Thyroid gland (tissue), 4 donors: Measurements from ENCODE around the gene KRT78. TPM values are rescaled to one million over a fixed set of nuclear protein-coding genes. Genes with fewer than 3 reads are reported as not detected.

Source experiments
- DNase-seq, 2 donors: peaks; one replicate each; pipeline ENCODE4 v3.0.0-alpha.2; 2019
- H3K27ac ChIP-seq, 3 donors: fragments of 200-600 bp; sonication (generic); 1 replicate in 2 of 3; 2 replicates in 1 of 3; pipeline ENCODE4 v1.5.1; 2016 to 2019; ENCODE audit warnings: mild to moderate bottlenecking in 1 of 3, moderate library complexity in 1 of 3
- H3K27me3 ChIP-seq: fragments of 200-600 bp; sonication (generic); one replicate; pipeline ENCODE4 v1.5.1; 2019
- H3K36me3 ChIP-seq, 2 donors: fragments of 200-600 bp; sonication (generic); one replicate each; pipeline ENCODE4 v1.5.1; 2016 to 2019
- H3K4me1 ChIP-seq, 2 donors: fragments of 200-600 bp; sonication (generic); one replicate each; pipeline ENCODE4 v1.5.1; 2017 to 2019
- H3K4me3 ChIP-seq, 3 donors: fragments of 200-600 bp; sonication (generic); replicated peaks in 1 of 3; 1 replicate in 2 of 3; 2 replicates in 1 of 3; pipeline ENCODE4 v1.5.1; 2016; ENCODE audit warnings: mild to moderate bottlenecking in 1 of 3
- H3K9me3 ChIP-seq: fragments of 200-600 bp; sonication (generic); one replicate; pipeline ENCODE4 v1.5.1; 2017
- POLR2A ChIP-seq, 2 donors: fragments of 450-650 bp; IDR thresholded peaks; one replicate each; pipeline ENCODE4 v1.6.1; 2017; ENCODE audit warnings: antibody characterized with exemption in 2 of 2, mild to moderate bottlenecking in 2 of 2, moderate library complexity in 1 of 2
- WGBS, 2 donors: methylation state at CpG; one replicate each; pipeline ENCODE4 v1.1.5; 2017; 5-methylcytosine and 5-hydroxymethylcytosine counted together
- intact Hi-C: fragments of 100-400 bp; cut with DNase I; formaldehyde crosslinking; loops from one replicate; pipeline ENCODE4 v1.15.1; 2023
- total RNA-seq, 4 donors: library from RNA; depleted of rRNA; stranded (reverse); fragments of >200 nt; gene quantifications; one replicate each; pipeline ENCODE4 v1.2.3, GENCODE V29; 2016
- TF ChIP-seq, protein P1 (sequence below), 6 experiments: fragments of 200-600 bp in 3 of 6; fragments of 450-650 bp in 3 of 6; sonication (generic) in 3 of 6; IDR thresholded peaks; one replicate each; pipeline ENCODE4 v1.5.1; 2016 to 2019; ENCODE audit warnings: antibody characterized with exemption in 6 of 6, mild to moderate bottlenecking in 2 of 6, inconsistent platforms in 1 of 6, moderate library complexity in 1 of 6

The KRT78 gene
- total RNA-seq, 4 donors from 2014 or later = 0.40 TPM; not detected in 3

GRCh38 chr12:52819731-52820510, 28.9 kb downstream of the KRT78 start:
- H3K4me3 ChIP-seq = no peak overlapping the region
- no peaks in the 10 kb centered on the region for H3K36me3 ChIP-seq
- H3K9me3 ChIP-seq = no peaks in the 10 kb centered on the region
- no peak for TF ChIP-seq POLR2A (IDR thresholded peaks at IDR 0.05)
- TF ChIP-seq, protein P1, sequence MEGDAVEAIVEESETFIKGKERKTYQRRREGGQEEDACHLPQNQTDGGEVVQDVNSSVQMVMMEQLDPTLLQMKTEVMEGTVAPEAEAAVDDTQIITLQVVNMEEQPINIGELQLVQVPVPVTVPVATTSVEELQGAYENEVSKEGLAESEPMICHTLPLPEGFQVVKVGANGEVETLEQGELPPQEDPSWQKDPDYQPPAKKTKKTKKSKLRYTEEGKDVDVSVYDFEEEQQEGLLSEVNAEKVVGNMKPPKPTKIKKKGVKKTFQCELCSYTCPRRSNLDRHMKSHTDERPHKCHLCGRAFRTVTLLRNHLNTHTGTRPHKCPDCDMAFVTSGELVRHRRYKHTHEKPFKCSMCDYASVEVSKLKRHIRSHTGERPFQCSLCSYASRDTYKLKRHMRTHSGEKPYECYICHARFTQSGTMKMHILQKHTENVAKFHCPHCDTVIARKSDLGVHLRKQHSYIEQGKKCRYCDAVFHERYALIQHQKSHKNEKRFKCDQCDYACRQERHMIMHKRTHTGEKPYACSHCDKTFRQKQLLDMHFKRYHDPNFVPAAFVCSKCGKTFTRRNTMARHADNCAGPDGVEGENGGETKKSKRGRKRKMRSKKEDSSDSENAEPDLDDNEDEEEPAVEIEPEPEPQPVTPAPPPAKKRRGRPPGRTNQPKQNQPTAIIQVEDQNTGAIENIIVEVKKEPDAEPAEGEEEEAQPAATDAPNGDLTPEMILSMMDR (IDR thresholded peaks at IDR 0.05) = no peak
- no peak overlapping the region for H3K27ac ChIP-seq
- no peaks in the 10 kb centered on the region for H3K27me3 ChIP-seq
- H3K4me1 ChIP-seq = peaks cover 0 to 4% of the 10 kb centered on the region in 2 donors
- no peak for DNase-seq
- WGBS, 2 donors = 78 to 80% methylated on average over 7 of the region's 7 CpGs
- intact Hi-C loops = no loop called here

DNA sequence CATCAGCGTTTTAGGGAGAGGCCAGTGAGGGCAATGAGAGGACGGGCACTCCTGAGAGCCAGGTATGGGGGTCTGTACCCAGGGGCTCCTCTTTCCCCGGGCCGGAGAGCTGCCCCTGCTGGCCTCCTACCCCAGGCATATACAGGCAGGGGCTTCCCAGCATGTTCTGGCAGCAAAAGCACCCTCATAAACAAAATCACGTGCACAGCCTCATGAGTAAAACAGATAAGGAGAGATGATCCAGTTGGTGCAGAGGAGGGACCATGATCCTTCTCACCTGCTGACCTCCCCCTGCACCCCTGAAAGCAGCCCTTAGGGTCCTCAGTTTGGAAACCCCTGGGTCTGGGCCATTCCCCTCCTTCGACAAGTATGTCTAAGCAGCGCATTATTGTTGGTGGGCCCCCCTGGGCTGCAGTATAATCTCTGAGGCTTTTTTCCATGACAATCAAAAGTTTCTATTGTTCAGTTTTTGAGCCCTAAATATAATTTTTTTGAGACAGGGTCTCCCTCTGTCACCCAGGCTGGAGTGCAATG, 29.8 kb downstream of the KRT78 start:
- TF ChIP-seq, protein P1 (IDR thresholded peaks at IDR 0.05) = no peak
- no peak for TF ChIP-seq POLR2A (IDR thresholded peaks at IDR 0.05)
- no peaks in the 10 kb centered on the region for H3K27me3 ChIP-seq
- H3K27ac ChIP-seq = no peak overlapping the region
- H3K9me3 ChIP-seq = no peaks in the 10 kb centered on the region
- no peak for DNase-seq
- no peaks in the 10 kb centered on the region for H3K36me3 ChIP-seq
- 67 to 73% methylated on average over 6 to 7 of the region's 7 CpGs for WGBS, 2 donors
- peaks cover 3 to 8% of the 10 kb centered on the region in 2 donors for H3K4me1 ChIP-seq
- H3K4me3 ChIP-seq = no peak overlapping the region
- intact Hi-C loops = no loop called here

- 38 to 50% methylated on average over 6 to 7 of the region's 7 CpGs for WGBS, 2 donors
- Histone ChIP-seq H3K9me3 (no peaks in the 10 kb centered on the region), H3K4me1 (peaks cover 3 to 8% of the 10 kb centered on the region in 2 donors), H3K27me3 (no peaks in the 10 kb centered on the region), H3K4me3 (no peak overlapping the region), H3K36me3 (no peaks in the 10 kb centered on the region), H3K27ac (no peak overlapping the region)
- no peak for DNase-seq
- TF ChIP-seq, protein P1 (IDR thresholded peaks at IDR 0.05) = no peak
- TF ChIP-seq POLR2A (IDR thresholded peaks at IDR 0.05) = no peak
- intact Hi-C loops = no loop called here
Measured at GRCh38 chr12:52818388-52818787, 30.4 kb downstream of the KRT78 start.

GRCh38 chr12:52817699-52818238, 31.0 kb downstream of the KRT78 start:
- peaks cover 3 to 8% of the 10 kb centered on the region in 2 donors for H3K4me1 ChIP-seq
- 88 to 90% methylated on average over 2 of the region's 2 CpGs for WGBS, 2 donors
- H3K36me3 ChIP-seq = no peaks in the 10 kb centered on the region
- no peak for DNase-seq
- H3K4me3 ChIP-seq = no peak overlapping the region
- TF ChIP-seq POLR2A (IDR thresholded peaks at IDR 0.05) = no peak
- TF ChIP-seq, protein P1 (IDR thresholded peaks at IDR 0.05) = no peak
- H3K27ac ChIP-seq = no peak overlapping the region
- intact Hi-C loops = no loop called here
- H3K27me3 ChIP-seq = no peaks in the 10 kb centered on the region
- H3K9me3 ChIP-seq = no peaks in the 10 kb centered on the region
